Transverse colon (tissue), 4 donors: ENCODE data around the gene CHRM5. TPM values are rescaled to one million over a fixed set of nuclear protein-coding genes. Genes with fewer than 3 reads are reported as not detected.

Source experiments
- DNase-seq: peaks from one replicate; pipeline ENCODE4 v3.0.0-alpha.2; 2019
- H3K27ac ChIP-seq, 4 donors: fragments of 200-600 bp; sonication (generic); 2 replicates each; pipeline ENCODE4 v1.5.1; 2016 to 2018; ENCODE audit warnings: inconsistent platforms in 4 of 4
- H3K27me3 ChIP-seq: fragments of 200-600 bp; sonication (generic); 2 replicates; pipeline ENCODE4 v1.5.1; 2017; ENCODE audit warnings: inconsistent platforms
- H3K36me3 ChIP-seq, 4 donors: fragments of 200-600 bp; sonication (generic); 2 replicates each; pipeline ENCODE4 v1.5.1; 2017 to 2019; ENCODE audit warnings: inconsistent platforms in 4 of 4
- H3K4me1 ChIP-seq, 4 donors: fragments of 200-600 bp; sonication (generic); 2 replicates each; pipeline ENCODE4 v1.5.1; 2017 to 2020; ENCODE audit warnings: inconsistent platforms in 4 of 4
- H3K4me3 ChIP-seq, 4 donors: fragments of 200-600 bp; sonication (generic); 1 replicate in 1 of 4; 2 replicates in 3 of 4; pipeline versions ENCODE4 v1.5.1 to v1.6.1; 2017 to 2019; ENCODE audit warnings: inconsistent platforms in 4 of 4
- H3K9me3 ChIP-seq, 2 donors: fragments of 200-600 bp; sonication (generic); 2 replicates each; pipeline ENCODE4 v1.5.1; 2017 to 2019; ENCODE audit warnings: inconsistent platforms in 2 of 2
- EP300 ChIP-seq: sonication (generic); formaldehyde crosslinking; IDR thresholded peaks from one replicate; pipeline ENCODE4 v1.6.1; 2017; ENCODE audit warnings: antibody characterized with exemption, low read depth
- POLR2A ChIP-seq: fragments of 450-650 bp; IDR thresholded peaks from one replicate; pipeline ENCODE4 v1.6.1; 2016; ENCODE audit warnings: antibody characterized with exemption, mild to moderate bottlenecking, moderate library complexity
- POLR2AphosphoS5 ChIP-seq, 3 donors: sonication (generic); formaldehyde crosslinking; IDR thresholded peaks; one replicate each; pipeline ENCODE4 v1.6.1; 2016; ENCODE audit warnings: antibody characterized with exemption in 3 of 3
- WGBS, 2 donors: methylation state at CpG; one replicate each; pipeline ENCODE4 v1.1.5; 2018; ENCODE audit warnings: low coverage in 1 of 2; 5-methylcytosine and 5-hydroxymethylcytosine counted together
- in situ Hi-C, 4 donors: fragments of 200-750 bp; cut with MboI; loops; one replicate each; pipeline versions ENCODE4 v1.15.0 to v1.15.1; 2017; ENCODE audit warnings: low sequenced_read_pairs in 3 of 4, low pct_ligation_motif_present in 1 of 4, low pct_unique_long_range_greater_than_20kb in 1 of 4
- intact Hi-C: fragments of 100-400 bp; cut with DNase I; formaldehyde crosslinking; loops from one replicate; pipeline ENCODE4 v1.15.1; 2023; ENCODE audit warnings: low total_unique reads
- total RNA-seq, 4 donors: library from RNA; depleted of rRNA; stranded (reverse); fragments of >200 nt; gene quantifications; one replicate each; pipeline ENCODE4 v1.1.0, GENCODE V29; 2016
- TF ChIP-seq, protein P1 (sequence below), 5 experiments: fragments of 200-600 bp in 3 of 5; fragments of 450-650 bp in 2 of 5; sonication (generic) in 3 of 5; IDR thresholded peaks; 1 replicate in 2 of 5; 2 replicates in 3 of 5; pipeline ENCODE4 v1.5.1; 2016 to 2017; ENCODE audit warnings: antibody characterized with exemption in 5 of 5, inconsistent platforms in 3 of 5, mild to moderate bottlenecking in 2 of 5, moderate library complexity in 1 of 5

CHRM5 gene
- total RNA-seq, 4 donors from 2014 or later = not detected

DNA sequence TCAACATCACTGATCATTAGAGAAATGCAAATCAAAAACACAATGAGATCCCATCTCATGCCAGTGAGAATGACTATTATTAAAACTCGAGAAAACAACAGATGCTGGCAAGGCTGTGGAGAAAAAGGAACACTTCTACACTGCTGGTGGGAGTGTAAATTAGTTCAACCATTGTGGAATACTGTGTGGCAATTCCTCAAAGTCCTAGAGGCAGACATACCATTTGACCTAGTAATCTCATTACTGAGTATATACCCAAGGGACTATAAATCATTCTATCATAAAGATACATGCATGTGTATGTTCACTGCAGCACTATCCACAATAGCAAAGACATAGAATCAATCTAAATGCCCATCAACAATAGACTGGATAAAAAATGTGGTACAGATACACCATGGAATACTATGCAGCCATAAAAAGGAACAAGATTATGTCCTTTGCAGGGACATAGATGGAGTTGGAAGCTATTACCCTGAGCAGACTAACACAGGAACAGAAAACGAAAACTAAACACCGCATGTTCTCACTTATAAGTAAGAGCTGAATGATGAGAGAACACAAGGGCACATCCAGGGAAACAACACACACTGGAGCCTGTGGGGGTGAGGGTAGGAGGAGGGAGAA, 85.9 kb downstream of the CHRM5 start:
- in situ Hi-C loops (loop anchor here in 2 of 4 donors (25.0 kb wide), 2 partner anchors 158 to 533 kb away; partner anchors contain the start of genes GOLGA8B (in 1 of the 2) and KATNBL1 (in 1 of the 2)), intact Hi-C loops (no loop called here)
- no peaks in the 10 kb centered on the region for H3K27me3 ChIP-seq
- H3K27ac ChIP-seq = no peak overlapping the region
- H3K4me3 ChIP-seq = no peak overlapping the region
- no peak for TF ChIP-seq POLR2A
- TF ChIP-seq EP300 = no peak
- no peak for TF ChIP-seq POLR2AphosphoS5 (IDR thresholded peaks at IDR 0.05)
- TF ChIP-seq, protein P1, sequence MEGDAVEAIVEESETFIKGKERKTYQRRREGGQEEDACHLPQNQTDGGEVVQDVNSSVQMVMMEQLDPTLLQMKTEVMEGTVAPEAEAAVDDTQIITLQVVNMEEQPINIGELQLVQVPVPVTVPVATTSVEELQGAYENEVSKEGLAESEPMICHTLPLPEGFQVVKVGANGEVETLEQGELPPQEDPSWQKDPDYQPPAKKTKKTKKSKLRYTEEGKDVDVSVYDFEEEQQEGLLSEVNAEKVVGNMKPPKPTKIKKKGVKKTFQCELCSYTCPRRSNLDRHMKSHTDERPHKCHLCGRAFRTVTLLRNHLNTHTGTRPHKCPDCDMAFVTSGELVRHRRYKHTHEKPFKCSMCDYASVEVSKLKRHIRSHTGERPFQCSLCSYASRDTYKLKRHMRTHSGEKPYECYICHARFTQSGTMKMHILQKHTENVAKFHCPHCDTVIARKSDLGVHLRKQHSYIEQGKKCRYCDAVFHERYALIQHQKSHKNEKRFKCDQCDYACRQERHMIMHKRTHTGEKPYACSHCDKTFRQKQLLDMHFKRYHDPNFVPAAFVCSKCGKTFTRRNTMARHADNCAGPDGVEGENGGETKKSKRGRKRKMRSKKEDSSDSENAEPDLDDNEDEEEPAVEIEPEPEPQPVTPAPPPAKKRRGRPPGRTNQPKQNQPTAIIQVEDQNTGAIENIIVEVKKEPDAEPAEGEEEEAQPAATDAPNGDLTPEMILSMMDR (IDR thresholded peaks at IDR 0.05) = no peak
- H3K9me3 ChIP-seq = peaks cover 11 to 13% of the 10 kb centered on the region in 2 donors
- WGBS, 2 donors = 96 to 100% methylated on average over 1 to 3 of the region's 3 CpGs
- no peak for DNase-seq
- no peaks in the 10 kb centered on the region for H3K36me3 ChIP-seq
- H3K4me1 ChIP-seq = no peaks in the 10 kb centered on the region

DNA sequence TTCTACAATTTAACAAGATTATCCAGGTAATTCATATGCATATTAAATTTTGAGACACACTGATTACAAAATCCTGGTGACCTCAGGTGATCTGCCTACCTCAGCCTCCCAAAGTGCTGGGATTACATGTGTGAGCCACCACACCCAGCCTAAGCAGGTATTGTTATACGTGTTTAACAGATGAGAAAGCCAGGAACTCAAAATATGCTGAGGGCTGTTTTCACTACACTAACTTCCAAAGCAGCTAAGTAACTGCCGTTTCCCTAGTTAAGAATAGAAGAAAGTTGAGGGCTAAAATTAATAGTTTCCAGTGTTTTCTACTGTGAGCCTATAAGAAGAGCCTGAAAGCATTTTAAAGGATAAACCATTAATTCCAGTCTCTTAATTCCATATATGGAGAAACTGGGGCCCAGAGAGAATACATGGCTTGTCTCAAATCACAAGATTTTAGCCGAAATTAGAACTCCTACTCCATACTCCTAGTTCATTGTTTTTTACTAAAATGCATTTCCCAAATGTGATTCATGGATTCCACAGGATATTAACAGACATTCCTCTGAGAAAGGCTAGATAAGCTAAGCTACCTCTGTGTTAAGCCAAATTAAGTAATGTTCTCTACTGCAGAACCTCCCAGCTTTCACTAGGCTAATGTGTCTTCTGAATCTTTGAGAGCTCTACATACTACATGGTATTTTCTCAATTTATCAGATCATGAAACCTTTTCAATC, 87.7 kb downstream of the CHRM5 start:
- no peak overlapping the region for H3K27ac ChIP-seq
- no peak overlapping the region for H3K4me3 ChIP-seq
- H3K9me3 ChIP-seq = peaks cover 0 to under 1% of the 10 kb centered on the region in 2 donors
- in situ Hi-C loops (loop anchor here in 2 of 4 donors (25.0 kb wide), 2 partner anchors 156 to 531 kb away; partner anchors contain the start of genes GOLGA8B (in 1 of the 2) and KATNBL1 (in 1 of the 2)), intact Hi-C loops (no loop called here)
- no peaks in the 10 kb centered on the region for H3K27me3 ChIP-seq
- 60 to 77% methylated on average over 3 of the region's 3 CpGs for WGBS, 2 donors
- H3K36me3 ChIP-seq = no peaks in the 10 kb centered on the region
- no peak for TF ChIP-seq POLR2AphosphoS5 (IDR thresholded peaks at IDR 0.05)
- TF ChIP-seq POLR2A = no peak
- TF ChIP-seq, protein P1 (IDR thresholded peaks at IDR 0.05) = no peak
- no peak for TF ChIP-seq EP300
- no peaks in the 10 kb centered on the region for H3K4me1 ChIP-seq
- no peak for DNase-seq

DNA sequence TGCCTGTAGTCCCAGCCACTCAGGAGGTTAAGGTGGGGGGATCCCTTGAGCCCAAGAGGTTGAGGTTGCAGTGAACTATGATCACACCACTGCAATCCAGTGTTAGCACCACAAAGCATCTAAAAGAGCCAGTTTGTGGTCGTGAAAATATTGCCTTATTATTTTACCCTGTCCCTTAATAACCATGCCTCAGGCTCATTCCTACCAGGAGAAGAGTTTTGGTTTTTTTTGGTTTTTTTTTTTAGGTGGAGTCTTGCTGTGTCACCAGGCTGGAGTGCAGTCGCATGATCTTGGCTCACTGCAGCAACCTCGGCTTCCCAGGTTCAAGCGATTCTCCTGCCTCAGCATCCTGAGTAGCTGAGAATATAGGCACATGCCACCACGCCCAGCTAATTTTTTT, 88.6 kb downstream of the CHRM5 start:
- no peak overlapping the region for H3K4me3 ChIP-seq

More for the DNA sequence above, 88.6 kb downstream of the CHRM5 start:
- Histone ChIP-seq H3K27ac (no peak overlapping the region), H3K27me3 (no peaks in the 10 kb centered on the region), H3K4me1 (peaks cover 0 to 4% (median 0%) of the 10 kb centered on the region in 4 donors), H3K36me3 (no peaks in the 10 kb centered on the region), H3K9me3 (no peaks in the 10 kb centered on the region)
- in situ Hi-C loops (loop anchor here in 2 of 4 donors (25.0 kb wide), 2 partner anchors 155 to 530 kb away; partner anchors contain the start of genes GOLGA8B (in 1 of the 2) and KATNBL1 (in 1 of the 2)), intact Hi-C loops (no loop called here)
- 84 to 91% methylated on average over 5 of the region's 5 CpGs for WGBS, 2 donors
- DNase-seq = no peak
- TF ChIP-seq POLR2A (no peak), EP300 (no peak), POLR2AphosphoS5 (IDR thresholded peaks at IDR 0.05) (no peak)
- TF ChIP-seq, protein P1 (IDR thresholded peaks at IDR 0.05) = no peak
